OCI-LY1 (cell line): ENCODE measurements around the gene PDE11A.

Experiments
- H2AFZ ChIP-seq: fragments of 200-600 bp; sonication (generic), shearing (Covaris generic); 2 replicates; pipeline ENCODE4 v1.6.0; 2014; ENCODE audit warnings: antibody characterized with exemption, mild to moderate bottlenecking, low read length
- H3F3A ChIP-seq: fragments of 200-600 bp; sonication (generic), shearing (Covaris generic); 2 replicates; pipeline ENCODE4 v1.6.0; 2014; ENCODE audit warnings: mild to moderate bottlenecking, antibody characterized with exemption, low read length, moderate library complexity; ENCODE audit not compliant: insufficient read depth
- H3K27ac ChIP-seq: fragments of 200-600 bp; sonication (generic); 2 replicates; pipeline ENCODE4 v1.5.1; 2014; ENCODE audit warnings: low read length, mixed run types, mild to moderate bottlenecking, low read depth; ENCODE audit not compliant: poor library complexity, severe bottlenecking
- H3K27me3 ChIP-seq: fragments of 200-600 bp; sonication (generic); 2 replicates; pipeline ENCODE4 v1.6.0; 2014; ENCODE audit warnings: antibody characterized with exemption, mild to moderate bottlenecking, low read length, moderate library complexity; ENCODE audit not compliant: insufficient read depth
- H3K36me3 ChIP-seq: fragments of 200-600 bp; sonication (generic); 2 replicates; pipeline ENCODE4 v1.6.1; 2014; ENCODE audit warnings: mild to moderate bottlenecking, antibody characterized with exemption, low read length, moderate library complexity, mixed read lengths; ENCODE audit not compliant: insufficient read depth
- H3K4me1 ChIP-seq: fragments of 200-600 bp; sonication (generic); 2 replicates; pipeline ENCODE4 v1.5.1; 2014; ENCODE audit warnings: mild to moderate bottlenecking, low read length, moderate library complexity; ENCODE audit not compliant: insufficient read depth, severe bottlenecking
- H3K4me2 ChIP-seq: fragments of 200-600 bp; sonication (generic), shearing (Covaris generic); 2 replicates; pipeline ENCODE4 v1.6.1; 2014; ENCODE audit warnings: low read length
- H3K4me3 ChIP-seq: fragments of 200-600 bp; sonication (generic); 2 replicates; pipeline ENCODE4 v1.5.1; 2014; ENCODE audit warnings: low read length, low read depth, mild to moderate bottlenecking, mixed read lengths; ENCODE audit not compliant: poor library complexity, severe bottlenecking
- H3K79me2 ChIP-seq: fragments of 200-600 bp; shearing (Covaris generic); 2 replicates; pipeline ENCODE4 v1.6.1; 2016; ENCODE audit warnings: mixed run types, low read length, mixed read lengths; ENCODE audit not compliant: insufficient read depth
- H3K9ac ChIP-seq: fragments of 200-600 bp; sonication (generic), shearing (Covaris generic); 2 replicates; pipeline ENCODE4 v1.6.1; 2014; ENCODE audit warnings: mild to moderate bottlenecking, low read length, mixed read lengths
- H3K9me2 ChIP-seq: fragments of 200-600 bp; sonication (generic), shearing (Covaris generic); 2 replicates; pipeline ENCODE4 v1.6.1; 2014; ENCODE audit warnings: low read depth, mild to moderate bottlenecking, low read length, mixed read lengths
- H3K9me3 ChIP-seq: fragments of 200-600 bp; shearing (Covaris generic); 2 replicates; pipeline ENCODE4 v1.6.1; 2014; ENCODE audit warnings: low read length, mixed read lengths
- H4K20me1 ChIP-seq: fragments of 200-600 bp; sonication (generic), shearing (Covaris generic); 2 replicates; pipeline ENCODE4 v1.6.0; 2016; ENCODE audit warnings: mild to moderate bottlenecking, low read length; ENCODE audit not compliant: insufficient read depth
- EZH2 ChIP-seq: fragments of 200-600 bp; sonication (generic), shearing (Covaris generic); IDR thresholded peaks from 2 replicates; pipeline ENCODE4 v1.8.0; 2017; ENCODE audit warnings: borderline replicate concordance, mixed run types, mild to moderate bottlenecking, antibody characterized with exemption, low read length, moderate library complexity, mixed read lengths
- TF ChIP-seq, protein P1 (sequence below): fragments of 200-600 bp; sonication (generic), shearing (Covaris generic); IDR thresholded peaks from 2 replicates; pipeline ENCODE4 v1.5.1; 2017; ENCODE audit warnings: mild to moderate bottlenecking, antibody characterized with exemption, low read length, moderate library complexity, mixed read lengths

Gene PDE11A

DNA sequence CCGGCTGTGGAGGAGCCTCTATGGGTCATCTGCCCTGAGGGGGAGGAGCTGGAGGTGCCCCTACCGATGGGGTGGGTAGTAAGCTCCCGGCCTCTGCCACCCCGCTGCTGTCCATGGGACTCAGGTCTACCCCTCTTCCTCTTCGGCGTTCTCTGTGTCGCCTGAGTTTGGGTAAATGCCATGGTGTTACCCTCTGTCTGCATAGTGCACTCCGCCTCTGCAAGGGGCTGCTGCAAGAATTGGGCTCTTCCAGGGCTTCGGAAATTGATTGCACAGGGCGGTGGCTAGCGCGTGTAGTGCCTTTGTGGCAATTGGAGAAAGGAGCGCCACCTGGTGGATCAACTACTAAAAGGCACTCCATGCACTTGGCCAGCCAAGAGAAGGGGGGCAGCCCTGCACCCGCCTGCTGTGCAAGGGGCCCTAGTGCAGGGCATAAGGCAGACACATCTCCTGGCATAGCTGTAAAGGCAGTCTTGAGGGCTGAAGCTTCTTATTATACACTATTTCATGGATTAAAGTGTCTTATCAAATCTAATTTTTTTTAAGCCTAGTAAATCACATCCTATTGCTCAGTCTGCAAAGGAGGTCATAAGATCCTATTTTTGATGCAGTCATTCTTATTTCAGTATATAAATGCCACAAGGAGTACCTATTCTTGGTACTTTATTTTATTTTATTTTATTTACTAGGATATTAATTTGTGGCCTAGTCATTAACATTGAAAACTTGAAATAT, 308.9 kb downstream of the PDE11A start:
- Histone ChIP-seq H3K79me2 (no peaks in the 10 kb centered on the region), H3K36me3 (no peaks in the 10 kb centered on the region), H3F3A (no peaks in the 10 kb centered on the region), H3K4me1 (no peaks in the 10 kb centered on the region), H3K9me3 (no peaks in the 10 kb centered on the region), H3K9ac (no peak overlapping the region), H4K20me1 (no peaks in the 10 kb centered on the region), H3K9me2 (no peaks in the 10 kb centered on the region), H3K27me3 (no peaks in the 10 kb centered on the region), H3K4me2 (no peak overlapping the region), H3K4me3 (no peak overlapping the region), H3K27ac (no peak overlapping the region), H2AFZ (no peak overlapping the region)
- no peak for TF ChIP-seq EZH2
- TF ChIP-seq, protein P1, sequence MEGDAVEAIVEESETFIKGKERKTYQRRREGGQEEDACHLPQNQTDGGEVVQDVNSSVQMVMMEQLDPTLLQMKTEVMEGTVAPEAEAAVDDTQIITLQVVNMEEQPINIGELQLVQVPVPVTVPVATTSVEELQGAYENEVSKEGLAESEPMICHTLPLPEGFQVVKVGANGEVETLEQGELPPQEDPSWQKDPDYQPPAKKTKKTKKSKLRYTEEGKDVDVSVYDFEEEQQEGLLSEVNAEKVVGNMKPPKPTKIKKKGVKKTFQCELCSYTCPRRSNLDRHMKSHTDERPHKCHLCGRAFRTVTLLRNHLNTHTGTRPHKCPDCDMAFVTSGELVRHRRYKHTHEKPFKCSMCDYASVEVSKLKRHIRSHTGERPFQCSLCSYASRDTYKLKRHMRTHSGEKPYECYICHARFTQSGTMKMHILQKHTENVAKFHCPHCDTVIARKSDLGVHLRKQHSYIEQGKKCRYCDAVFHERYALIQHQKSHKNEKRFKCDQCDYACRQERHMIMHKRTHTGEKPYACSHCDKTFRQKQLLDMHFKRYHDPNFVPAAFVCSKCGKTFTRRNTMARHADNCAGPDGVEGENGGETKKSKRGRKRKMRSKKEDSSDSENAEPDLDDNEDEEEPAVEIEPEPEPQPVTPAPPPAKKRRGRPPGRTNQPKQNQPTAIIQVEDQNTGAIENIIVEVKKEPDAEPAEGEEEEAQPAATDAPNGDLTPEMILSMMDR: peak; percentile 79

DNA sequence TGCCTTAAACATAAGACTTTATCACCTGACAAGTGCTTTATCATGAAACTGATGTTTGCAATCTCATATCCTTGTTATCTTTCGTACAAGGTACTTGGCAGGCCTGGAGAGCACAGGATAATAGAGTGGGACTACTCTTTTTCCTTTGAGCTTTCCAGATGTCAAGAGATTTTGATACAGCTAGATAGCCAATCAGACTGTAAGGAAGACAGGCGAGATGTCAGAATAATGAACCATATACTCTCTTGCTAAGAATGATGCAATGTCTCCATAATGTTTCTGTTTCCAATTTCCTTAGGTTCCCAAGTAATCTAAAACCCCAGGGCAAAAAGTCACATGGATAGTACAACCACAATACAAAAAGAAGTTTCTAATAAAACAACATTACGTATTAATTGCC, 313.1 kb downstream of the PDE11A start:
- H3K27ac ChIP-seq: no peak overlapping the region
- H3K9me3 ChIP-seq: no peaks in the 10 kb centered on the region
- no peak overlapping the region for H3K4me2 ChIP-seq
- no peaks in the 10 kb centered on the region for H3K79me2 ChIP-seq
- H4K20me1 ChIP-seq: no peaks in the 10 kb centered on the region
- H3K36me3 ChIP-seq: no peaks in the 10 kb centered on the region
- H3K9ac ChIP-seq: no peak overlapping the region
- no peaks in the 10 kb centered on the region for H3F3A ChIP-seq
- no peaks in the 10 kb centered on the region for H3K9me2 ChIP-seq
- TF ChIP-seq EZH2: no peak
- TF ChIP-seq, protein P1: no peak
- H2AFZ ChIP-seq: no peak overlapping the region
- no peaks in the 10 kb centered on the region for H3K4me1 ChIP-seq
- no peaks in the 10 kb centered on the region for H3K27me3 ChIP-seq
- H3K4me3 ChIP-seq: no peak overlapping the region

DNA sequence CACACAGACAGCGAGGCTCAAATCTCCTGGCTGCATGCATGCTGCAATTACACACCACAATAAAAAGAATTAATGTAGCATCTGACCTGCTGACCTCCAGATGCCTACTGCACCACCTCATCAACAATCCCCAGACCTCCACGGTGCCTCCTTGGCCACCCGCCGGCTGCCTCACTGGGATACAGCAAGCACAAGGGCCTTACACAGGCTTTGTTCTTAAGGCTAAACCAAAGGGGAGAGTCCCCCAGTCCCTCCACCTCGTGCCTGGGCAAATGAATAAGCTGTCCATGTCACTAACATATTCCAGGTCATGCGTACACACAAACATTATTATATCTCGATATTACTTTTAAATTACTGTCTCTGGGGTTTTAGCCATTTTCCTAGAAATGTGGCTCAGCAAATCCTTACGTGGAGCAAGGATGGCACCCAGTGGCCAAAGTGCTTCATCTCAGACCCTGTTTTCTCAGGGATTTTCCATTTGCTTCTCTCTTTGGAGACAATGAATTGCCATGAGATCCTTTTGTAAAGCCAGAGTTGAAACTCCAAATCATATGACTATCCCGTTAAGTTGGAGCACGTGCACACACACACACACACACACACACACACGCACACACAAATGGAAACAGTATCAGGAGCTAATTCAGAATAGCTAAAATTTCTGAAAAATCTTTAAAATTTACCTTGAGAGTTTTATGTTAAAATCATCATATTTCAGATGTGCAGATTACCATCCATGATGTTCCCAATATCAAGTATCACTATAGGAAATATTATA, 313.8 kb downstream of the PDE11A start:
- no peaks in the 10 kb centered on the region for H3F3A ChIP-seq
- H3K4me2 ChIP-seq: no peak overlapping the region
- no peaks in the 10 kb centered on the region for H3K79me2 ChIP-seq
- H4K20me1 ChIP-seq: no peaks in the 10 kb centered on the region
- no peaks in the 10 kb centered on the region for H3K27me3 ChIP-seq
- H3K4me3 ChIP-seq: no peak overlapping the region
- no peak overlapping the region for H3K27ac ChIP-seq
- H2AFZ ChIP-seq: no peak overlapping the region
- H3K9me2 ChIP-seq: no peaks in the 10 kb centered on the region
- no peaks in the 10 kb centered on the region for H3K36me3 ChIP-seq
- H3K4me1 ChIP-seq: no peaks in the 10 kb centered on the region
- no peaks in the 10 kb centered on the region for H3K9me3 ChIP-seq
- no peak for TF ChIP-seq EZH2
- TF ChIP-seq, protein P1: peak; percentile 18; the same call in 1 of the 2 replicates
- no peak overlapping the region for H3K9ac ChIP-seq
